Psoas muscle (tissue), 8 donors: ENCODE data around the gene UGT8. TPM values are rescaled to one million over a fixed set of nuclear protein-coding genes. Genes with fewer than 3 reads are reported as not detected.
A peak's percentile ranks its signal among the peaks of the same experiment; 100 is the strongest.

Source experiments
- ATAC-seq, 4 donors: fragments of 200-7000 bp; cut with Tn5 transposase; one replicate each; pipeline ENCODE4 v1.9.1; 2020; ENCODE audit warnings: moderate library complexity in 3 of 4, mild to moderate bottlenecking in 2 of 4
- DNase-seq, 2 donors: peaks; one replicate each; pipeline ENCODE4 v3.0.0-alpha.2; 2020
- H3K27ac ChIP-seq: fragments of 200-600 bp; one replicate; pipeline ENCODE4 v1.8.0; 2022
- H3K27me3 ChIP-seq, 3 donors: fragments of 200-600 bp in 1 of 3; one replicate each; pipeline versions ENCODE4 v1.6.1 to v1.8.0; 2013 to 2022; ENCODE audit warnings: low read length in 2 of 3, mild to moderate bottlenecking in 2 of 3, moderate library complexity in 1 of 3; ENCODE audit not compliant: insufficient read depth in 3 of 3
- H3K36me3 ChIP-seq, 2 donors: fragments of 200-600 bp in 1 of 2; one replicate each; pipeline versions ENCODE4 v1.6.1 to v1.8.0; 2013 to 2022; ENCODE audit warnings: low read depth in 1 of 2, mild to moderate bottlenecking in 1 of 2, moderate library complexity in 1 of 2; ENCODE audit not compliant: insufficient read depth in 1 of 2
- H3K4me1 ChIP-seq: fragments of 200-600 bp; one replicate; pipeline ENCODE4 v1.8.0; 2022
- H3K4me3 ChIP-seq: fragments of 200-600 bp; one replicate; pipeline ENCODE4 v1.8.0; 2022; ENCODE audit warnings: mild to moderate bottlenecking
- H3K9me3 ChIP-seq: fragments of 200-600 bp; one replicate; pipeline ENCODE4 v1.8.0; 2022
- WGBS, 3 donors: extraction: QIAGEN DNeasy Blood & Tissue Kit; methylation state at CpG; one replicate each; pipeline versions ENCODE4 v1.1.6 to v1.1.7; 2013; 5-methylcytosine and 5-hydroxymethylcytosine counted together
- intact Hi-C, 2 donors: fragments of 100-400 bp; cut with DNase I; formaldehyde crosslinking; loops; one replicate each; pipeline versions ENCODE4 v1.11.0 to v1.14.2; 2022
- long read RNA-seq, 2 donors: library from polyadenylated mRNA; unstranded; transcript quantifications; one replicate each; pipeline ENCODE4 v2.0.0, GENCODE V29; 2021
- polyA plus RNA-seq, 3 donors: library from polyadenylated mRNA; stranded (reverse); fragments of 200-250 nt; gene quantifications; one replicate each; pipeline ENCODE4 v1.2.3, GENCODE V29; 2013
- total RNA-seq, 4 donors: library from RNA; stranded (reverse); fragmentation: NEBNext Ultra II Directional in 2 of 4; extraction: Animal tissue kit (Norgen Biotek cat#: 25700) in 2 of 4; gene quantifications; one replicate each; pipeline versions ENCODE4 v1.2.1 to v1.2.4, GENCODE V29; 2021 to 2023
- TF ChIP-seq, protein P1 (sequence below): fragments of 200-600 bp; IDR thresholded peaks from one replicate; pipeline ENCODE4 v1.8.0; 2022; ENCODE audit warnings: antibody characterized with exemption
- donor health status: healthy with polysubstance abuse.
- donor health status: DM: no; HTN: no; CAD: no; lungs with moderate emphysema.
- donor health status: Bipolar disorder and iron deficiency.
- donor health status: healthy.
- donor health status: DM: yes; HTN: yes; CAD: no.
- donor health status: DM: no; HTN: no; CAD: no.
- donor health status: DM: no; HTN: no; CAD: no.
- donor health status: DM: yes; HTN: yes; CAD: no.

Gene UGT8, protein sequence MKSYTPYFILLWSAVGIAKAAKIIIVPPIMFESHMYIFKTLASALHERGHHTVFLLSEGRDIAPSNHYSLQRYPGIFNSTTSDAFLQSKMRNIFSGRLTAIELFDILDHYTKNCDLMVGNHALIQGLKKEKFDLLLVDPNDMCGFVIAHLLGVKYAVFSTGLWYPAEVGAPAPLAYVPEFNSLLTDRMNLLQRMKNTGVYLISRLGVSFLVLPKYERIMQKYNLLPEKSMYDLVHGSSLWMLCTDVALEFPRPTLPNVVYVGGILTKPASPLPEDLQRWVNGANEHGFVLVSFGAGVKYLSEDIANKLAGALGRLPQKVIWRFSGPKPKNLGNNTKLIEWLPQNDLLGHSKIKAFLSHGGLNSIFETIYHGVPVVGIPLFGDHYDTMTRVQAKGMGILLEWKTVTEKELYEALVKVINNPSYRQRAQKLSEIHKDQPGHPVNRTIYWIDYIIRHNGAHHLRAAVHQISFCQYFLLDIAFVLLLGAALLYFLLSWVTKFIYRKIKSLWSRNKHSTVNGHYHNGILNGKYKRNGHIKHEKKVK
- under 1 TPM in 1 of 4 donors, not detected in 3; 0.08 TPM for total RNA-seq
- under 1 TPM in 2 of 3 donors, not detected in 1; 0.04 to 0.05 TPM for polyA plus RNA-seq
- long read RNA-seq, donor 1: 0 reads
- long read RNA-seq, donor 2: 0 reads

DNA sequence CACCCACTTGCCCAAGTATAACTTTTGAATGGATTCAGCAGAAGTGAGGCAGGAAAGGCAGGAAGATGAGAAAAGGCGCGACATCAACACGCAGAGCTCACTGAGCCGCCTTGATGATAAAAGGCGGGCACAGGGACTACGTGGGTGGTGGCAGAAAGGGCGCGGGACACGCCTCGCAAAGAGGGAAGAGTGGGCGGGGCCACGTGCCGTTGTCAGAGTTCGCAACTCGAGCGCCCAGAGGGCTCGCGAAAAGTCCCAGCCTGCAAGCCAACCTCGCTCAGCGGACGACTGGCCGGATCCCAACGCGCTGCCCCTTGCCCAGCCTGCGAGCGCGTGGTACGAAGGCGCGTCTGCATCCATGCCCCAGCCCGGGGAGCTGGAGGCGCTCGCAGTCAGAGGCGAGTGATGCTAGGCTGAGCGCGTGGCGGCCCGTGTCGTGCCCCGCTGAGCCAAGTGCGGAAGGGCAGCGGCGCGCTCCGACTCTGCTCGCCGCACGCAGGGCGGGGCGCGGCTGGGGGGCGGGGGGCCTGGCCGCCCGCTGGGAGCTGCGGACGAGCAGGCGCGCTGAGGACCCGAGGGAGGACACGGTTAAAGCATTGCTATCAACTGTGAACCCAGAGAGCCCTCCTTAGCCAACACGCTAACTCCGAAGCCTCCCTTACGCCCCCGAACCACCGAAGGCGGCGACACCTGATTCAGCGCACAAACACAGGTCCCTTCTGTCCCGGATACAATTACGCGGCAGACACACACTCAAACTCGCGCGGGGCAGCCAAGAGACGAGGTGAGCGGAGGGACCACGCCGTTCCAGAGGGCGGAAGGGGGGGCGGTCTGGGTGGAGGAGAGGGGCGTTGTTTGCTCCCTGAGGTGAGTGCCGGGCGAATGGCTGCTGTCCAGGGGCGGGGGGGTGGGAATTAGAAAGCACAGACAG is at the start of gene UGT8:
TSS of gene UGT8 (plus strand) at position 617 of the 931 bp plus-strand sequence. CDS start 24,074 bp downstream, outside the sequence.
- Histone ChIP-seq H3K9me3 (no peaks in the 10 kb centered on the region), H3K4me1 (no peaks in the 10 kb centered on the region), H3K36me3 (no peaks in the 10 kb centered on the region), H3K4me3 (peak within 1 kb of the TSS; percentile 62), H3K27ac (no peak within 1 kb of the TSS), H3K27me3 (peaks cover 0 to 47% (median 0%) of the 10 kb centered on the region in 3 donors)
- WGBS, 3 donors: 0 to 1% (median 1%) methylated on average over 71 to 82 of the region's 84 CpGs
- peak; percentile 17 to 51 for DNase-seq
- ATAC-seq: peak; percentile 30 to 51 (median 44)
- intact Hi-C loops: no loop called here
- TF ChIP-seq, protein P1, sequence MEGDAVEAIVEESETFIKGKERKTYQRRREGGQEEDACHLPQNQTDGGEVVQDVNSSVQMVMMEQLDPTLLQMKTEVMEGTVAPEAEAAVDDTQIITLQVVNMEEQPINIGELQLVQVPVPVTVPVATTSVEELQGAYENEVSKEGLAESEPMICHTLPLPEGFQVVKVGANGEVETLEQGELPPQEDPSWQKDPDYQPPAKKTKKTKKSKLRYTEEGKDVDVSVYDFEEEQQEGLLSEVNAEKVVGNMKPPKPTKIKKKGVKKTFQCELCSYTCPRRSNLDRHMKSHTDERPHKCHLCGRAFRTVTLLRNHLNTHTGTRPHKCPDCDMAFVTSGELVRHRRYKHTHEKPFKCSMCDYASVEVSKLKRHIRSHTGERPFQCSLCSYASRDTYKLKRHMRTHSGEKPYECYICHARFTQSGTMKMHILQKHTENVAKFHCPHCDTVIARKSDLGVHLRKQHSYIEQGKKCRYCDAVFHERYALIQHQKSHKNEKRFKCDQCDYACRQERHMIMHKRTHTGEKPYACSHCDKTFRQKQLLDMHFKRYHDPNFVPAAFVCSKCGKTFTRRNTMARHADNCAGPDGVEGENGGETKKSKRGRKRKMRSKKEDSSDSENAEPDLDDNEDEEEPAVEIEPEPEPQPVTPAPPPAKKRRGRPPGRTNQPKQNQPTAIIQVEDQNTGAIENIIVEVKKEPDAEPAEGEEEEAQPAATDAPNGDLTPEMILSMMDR: no peak

DNA sequence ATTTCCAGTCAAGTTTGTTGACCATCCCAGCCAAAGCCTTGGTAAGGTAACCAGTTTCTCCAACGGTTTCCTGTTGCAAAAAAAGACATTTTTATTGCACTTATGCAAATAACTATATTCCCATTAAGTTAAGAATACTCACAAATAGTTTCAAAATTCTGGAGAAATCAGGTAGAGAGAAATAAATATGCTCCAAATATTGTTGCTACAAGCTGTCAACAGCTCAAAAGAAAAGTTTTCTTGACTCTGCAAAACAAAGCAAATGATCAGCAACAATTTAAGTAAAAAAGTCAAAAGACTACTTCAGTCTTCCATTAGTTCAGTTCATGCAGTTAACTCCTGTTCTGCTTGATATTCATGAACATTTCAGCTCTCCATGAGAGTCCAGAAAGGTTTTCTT is 49.0 kb upstream of the UGT8 start:
- ATAC-seq (no peak), DNase-seq (no peak)
- no peaks in the 10 kb centered on the region for H3K36me3 ChIP-seq
- H3K27me3 ChIP-seq: no peaks in the 10 kb centered on the region
- H3K9me3 ChIP-seq: no peaks in the 10 kb centered on the region
- intact Hi-C loops: no loop called here
- WGBS, 3 donors: 23 to 27% (median 23%) methylated on average over 1 of the region's 1 CpG
- TF ChIP-seq, protein P1: no peak
- H3K4me1 ChIP-seq: no peaks in the 10 kb centered on the region
- no peak overlapping the region for H3K4me3 ChIP-seq
- no peak overlapping the region for H3K27ac ChIP-seq

DNA sequence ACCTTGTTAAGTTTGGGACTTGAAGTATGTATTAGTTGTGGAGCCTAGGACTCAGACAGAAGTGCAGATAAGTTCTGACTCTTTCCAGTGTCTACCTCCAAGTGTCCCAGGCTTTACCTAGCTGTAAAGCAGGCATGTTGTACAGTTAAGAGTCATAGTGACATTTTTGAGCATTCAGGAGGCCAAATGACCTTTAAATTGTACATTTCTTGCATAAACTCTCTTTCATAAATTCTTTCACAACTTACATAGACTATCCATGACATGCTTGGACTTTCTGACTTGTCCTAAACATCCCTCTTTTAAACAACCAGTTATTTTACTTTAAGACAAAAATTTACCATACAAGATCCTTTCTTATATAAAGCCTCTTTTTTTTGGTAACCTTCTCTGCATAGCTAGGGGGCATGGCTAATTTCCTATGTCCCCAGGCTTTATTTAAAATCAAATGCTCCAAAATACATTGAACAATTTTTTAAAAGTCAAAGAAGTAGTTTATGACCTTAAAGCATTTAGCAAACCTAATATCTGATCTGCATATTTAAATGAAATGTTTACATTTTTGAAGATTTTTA is 40.1 kb upstream of the UGT8 start:
- Histone ChIP-seq H3K9me3 (no peaks in the 10 kb centered on the region), H3K4me3 (no peak overlapping the region), H3K36me3 (no peaks in the 10 kb centered on the region), H3K27ac (no peak overlapping the region), H3K4me1 (no peaks in the 10 kb centered on the region), H3K27me3 (no peaks in the 10 kb centered on the region)
- DNase-seq (no peak), ATAC-seq (no peak)
- intact Hi-C loops: no loop called here
- TF ChIP-seq, protein P1: no peak

DNA sequence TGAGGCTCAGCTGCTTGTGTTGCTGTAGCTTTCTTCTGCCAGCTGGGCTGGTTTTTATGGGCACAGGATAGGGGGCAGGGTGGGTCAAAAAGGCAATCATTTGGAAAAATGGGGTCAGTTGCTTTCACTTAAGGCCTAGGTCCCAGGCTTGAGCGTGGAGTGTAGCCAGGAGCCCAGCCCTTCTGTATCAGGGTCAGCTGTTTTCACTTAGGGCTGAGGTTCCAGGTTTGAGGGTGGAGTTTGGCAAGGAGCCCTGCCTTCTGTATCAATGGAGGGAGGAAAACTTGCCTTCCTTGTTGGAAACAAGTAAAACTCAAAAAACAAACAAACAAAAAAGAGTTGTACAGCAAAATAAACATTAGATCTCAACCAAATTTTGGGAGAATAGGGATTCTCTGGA is 37.0 kb upstream of the UGT8 start:
- TF ChIP-seq, protein P1: no peak
- Histone ChIP-seq H3K36me3 (no peaks in the 10 kb centered on the region), H3K4me3 (no peak overlapping the region), H3K27me3 (no peaks in the 10 kb centered on the region), H3K4me1 (no peaks in the 10 kb centered on the region), H3K27ac (no peak overlapping the region), H3K9me3 (no peaks in the 10 kb centered on the region)
- intact Hi-C loops: no loop called here
- ATAC-seq: no peak
- 45 to 58% (median 50%) methylated on average over 1 of the region's 1 CpG for WGBS, 3 donors
- no peak for DNase-seq
